RWPE2 (cell line): ENCODE results near the gene RHPN2.

Experiments used
- ATAC-seq: fragments of 200-7000 bp; cut with Tn5 transposase; 3 replicates; pipeline ENCODE4 v1.9.1; 2021; ENCODE audit warnings: low read depth
- DNase-seq: peaks from one replicate; pipeline ENCODE4 v3.0.0-alpha.2; 2020; ENCODE audit warnings: low spot score
- H3K27ac ChIP-seq: fragments of 450-650 bp; 2 replicates; pipeline ENCODE4 v1.5.1; 2017; ENCODE audit warnings: mild to moderate bottlenecking; ENCODE audit not compliant: poor library complexity, severe bottlenecking
- H3K27me3 ChIP-seq: fragments of 250-450 bp; sonication (Bioruptor Pico); 2 replicates; pipeline ENCODE4 v1.5.1; 2021; ENCODE audit warnings: mild to moderate bottlenecking, moderate library complexity; ENCODE audit not compliant: insufficient read depth, poor library complexity, severe bottlenecking
- H3K36me3 ChIP-seq: fragments of 250-450 bp; sonication (Bioruptor Pico); 2 replicates; pipeline ENCODE4 v1.5.1; 2020; ENCODE audit warnings: low read depth, mild to moderate bottlenecking, moderate library complexity
- H3K4me1 ChIP-seq: fragments of 250-450 bp; sonication (Bioruptor Pico); 2 replicates; pipeline ENCODE4 v1.5.1; 2021; ENCODE audit warnings: mild to moderate bottlenecking, moderate library complexity; ENCODE audit not compliant: insufficient read depth, poor library complexity, severe bottlenecking
- H3K4me3 ChIP-seq: fragments of 250-450 bp; sonication (Bioruptor Pico); 2 replicates; pipeline ENCODE4 v1.5.1; 2021; ENCODE audit warnings: mild to moderate bottlenecking, moderate library complexity; ENCODE audit not compliant: severe bottlenecking
- H3K9me3 ChIP-seq: fragments of 250-450 bp; sonication (Bioruptor Pico); 2 replicates; pipeline ENCODE4 v1.5.1; 2021; ENCODE audit warnings: mild to moderate bottlenecking, moderate library complexity; ENCODE audit not compliant: severe bottlenecking
- CTCF ChIP-seq: fragments of 450-650 bp; IDR thresholded peaks from one replicate; pipeline ENCODE4 v1.5.1; 2017; ENCODE audit warnings: mild to moderate bottlenecking, moderate library complexity; ENCODE audit not compliant: poor library complexity, severe bottlenecking

The RHPN2 gene

GRCh38 chr19:33094436-33095067 lies 29.9 kb upstream of the RHPN2 start:
- no peak overlapping the region for H3K27ac ChIP-seq
- DNase-seq = no peak
- no peaks in the 10 kb centered on the region for H3K9me3 ChIP-seq
- ATAC-seq = no peak
- no peak for TF ChIP-seq CTCF
- H3K36me3 ChIP-seq = peaks cover 62% of the 10 kb centered on the region
- H3K4me1 ChIP-seq = peaks cover 6% of the 10 kb centered on the region
- no peaks in the 10 kb centered on the region for H3K27me3 ChIP-seq
- H3K4me3 ChIP-seq = no peak overlapping the region

GRCh38 chr19:33093420-33094210 lies 28.9 kb upstream of the RHPN2 start:
- TF ChIP-seq CTCF = no peak
- peaks cover 6% of the 10 kb centered on the region for H3K4me1 ChIP-seq
- no peak for ATAC-seq
- DNase-seq = no peak
- H3K27ac ChIP-seq = no peak overlapping the region
- no peaks in the 10 kb centered on the region for H3K9me3 ChIP-seq
- no peak overlapping the region for H3K4me3 ChIP-seq
- H3K27me3 ChIP-seq = no peaks in the 10 kb centered on the region
- peaks cover 68% of the 10 kb centered on the region for H3K36me3 ChIP-seq

DNA sequence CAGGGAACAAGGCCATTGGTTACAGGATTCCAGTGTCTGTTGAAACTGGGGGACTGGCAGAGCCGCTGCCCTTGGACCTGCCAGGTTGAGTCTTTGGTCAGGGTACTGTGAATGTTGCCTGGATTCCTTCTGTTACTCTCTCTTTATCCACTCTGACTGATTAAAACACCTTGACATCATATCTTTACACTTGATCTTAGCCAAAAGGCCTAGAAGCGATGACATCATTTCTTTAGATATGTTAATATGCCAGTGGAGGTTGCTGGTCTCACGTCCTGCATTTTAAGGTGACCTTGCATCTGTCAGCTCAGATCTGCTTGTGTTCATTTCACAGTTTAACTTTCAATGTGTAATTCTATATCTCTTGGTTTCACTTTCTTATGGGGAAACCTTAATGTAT lies 25.5 kb upstream of the RHPN2 start:
- no peak overlapping the region for H3K27ac ChIP-seq
- no peaks in the 10 kb centered on the region for H3K9me3 ChIP-seq
- no peaks in the 10 kb centered on the region for H3K27me3 ChIP-seq
- H3K4me3 ChIP-seq = no peak overlapping the region
- no peak for TF ChIP-seq CTCF
- no peaks in the 10 kb centered on the region for H3K4me1 ChIP-seq
- DNase-seq (no peak), ATAC-seq (no peak)
- H3K36me3 ChIP-seq = peaks cover 50% of the 10 kb centered on the region

DNA sequence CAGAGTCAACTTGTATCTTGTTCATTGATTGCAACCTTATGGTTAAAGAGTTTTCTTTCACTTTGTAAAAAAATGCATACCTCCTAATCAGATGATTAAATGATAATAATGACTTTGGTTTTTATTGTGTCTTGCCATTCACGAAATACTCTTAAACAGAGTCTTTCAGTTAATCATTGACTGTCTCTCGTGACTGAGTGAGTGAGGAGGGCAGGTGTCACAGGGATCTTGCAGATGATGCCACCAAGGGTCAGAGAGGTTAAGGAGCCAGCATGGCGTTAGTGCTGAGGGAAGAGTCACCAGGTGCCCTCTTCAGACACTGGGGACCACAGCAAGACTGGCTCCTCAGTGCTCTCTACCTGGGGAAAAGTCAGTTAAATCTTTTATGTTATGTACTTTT lies 24.3 kb upstream of the RHPN2 start:
- Histone ChIP-seq H3K36me3 (peaks cover 50% of the 10 kb centered on the region), H3K4me1 (no peaks in the 10 kb centered on the region), H3K4me3 (no peak overlapping the region), H3K27ac (no peak overlapping the region), H3K9me3 (no peaks in the 10 kb centered on the region), H3K27me3 (no peaks in the 10 kb centered on the region)
- DNase-seq (no peak), ATAC-seq (no peak)
- no peak for TF ChIP-seq CTCF

DNA sequence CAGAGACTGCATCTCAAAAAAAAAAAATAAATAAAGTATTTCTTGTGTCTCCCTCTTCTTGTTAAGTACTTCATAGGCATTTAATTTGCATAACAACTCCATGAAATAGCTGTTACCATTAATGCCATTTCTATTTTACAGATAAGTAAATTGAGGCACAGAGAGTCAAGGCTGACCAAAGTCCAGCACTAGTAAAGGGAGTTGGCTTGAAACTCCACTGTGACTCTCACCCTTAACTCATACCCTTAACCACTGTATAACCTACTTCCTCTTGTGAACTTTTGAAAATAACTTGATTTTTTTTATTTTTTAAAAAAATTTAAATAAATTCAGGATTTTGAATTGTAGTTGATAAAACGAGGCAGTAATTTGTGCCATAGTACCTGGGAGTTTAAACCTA lies 22.3 kb upstream of the RHPN2 start:
- no peaks in the 10 kb centered on the region for H3K9me3 ChIP-seq
- no peak for ATAC-seq
- DNase-seq = no peak
- H3K4me1 ChIP-seq = no peaks in the 10 kb centered on the region
- no peak overlapping the region for H3K27ac ChIP-seq
- no peak overlapping the region for H3K4me3 ChIP-seq
- H3K36me3 ChIP-seq = peaks cover 34% of the 10 kb centered on the region
- no peak for TF ChIP-seq CTCF
- H3K27me3 ChIP-seq = no peaks in the 10 kb centered on the region
